Adrenal gland (tissue), 12 donors: ENCODE measurements around the gene BUB1B. TPM values are rescaled to one million over a fixed set of nuclear protein-coding genes. Genes with fewer than 3 reads are reported as not detected.

Experiments
- DNase-seq, 7 donors: peaks; one replicate each; pipeline ENCODE4 v3.0.0-alpha.2; 2019 to 2020
- H3K27ac ChIP-seq, 5 donors: fragments of 200-600 bp; sonication (generic) in 4 of 5; 1 replicate in 3 of 5; 2 replicates in 2 of 5; pipeline versions ENCODE4 v1.5.1 to v1.8.0; 2016 to 2020; ENCODE audit warnings: mild to moderate bottlenecking in 1 of 5
- H3K27me3 ChIP-seq: fragments of 200-600 bp; 2 replicates; pipeline ENCODE4 v1.8.0; 2021
- H3K36me3 ChIP-seq, 2 donors: fragments of 200-600 bp; replicated peaks in 1 of 2; 1 replicate in 1 of 2; 2 replicates in 1 of 2; pipeline versions ENCODE4 v1.5.1 to v1.8.0; 2018 to 2022
- H3K4me1 ChIP-seq, 2 donors: fragments of 200-600 bp; replicated peaks in 1 of 2; 1 replicate in 1 of 2; 2 replicates in 1 of 2; pipeline versions ENCODE4 v1.5.1 to v1.8.0; 2018 to 2021
- H3K4me3 ChIP-seq, 4 donors: fragments of 200-600 bp; sonication (generic) in 3 of 4; one replicate each; pipeline ENCODE4 v1.5.1; 2016 to 2018
- H3K9me3 ChIP-seq, 3 donors: fragments of 200-600 bp; sonication (generic) in 1 of 3; replicated peaks in 1 of 3; 1 replicate in 2 of 3; 2 replicates in 1 of 3; pipeline versions ENCODE4 v1.5.1 to v1.8.0; 2016 to 2021
- POLR2A ChIP-seq, 2 donors: fragments of 450-650 bp; IDR thresholded peaks; one replicate each; pipeline ENCODE4 v1.6.1; 2017; ENCODE audit warnings: antibody characterized with exemption in 2 of 2, mild to moderate bottlenecking in 2 of 2, moderate library complexity in 1 of 2
- WGBS, 4 donors: extraction: QIAGEN DNeasy Blood & Tissue Kit in 2 of 4; methylation state at CpG; one replicate each; pipeline versions ENCODE4 v1.1.5 to v1.1.7; 2013 to 2017; 5-methylcytosine and 5-hydroxymethylcytosine counted together
- intact Hi-C, 2 donors: fragments of 100-400 bp; cut with DNase I; formaldehyde crosslinking; loops; one replicate each; pipeline versions ENCODE4 v1.14.1 to v1.15.0; 2022 to 2023
- polyA plus RNA-seq, 3 donors: library from polyadenylated mRNA; stranded (reverse); fragments of 200-250 nt in 2 of 3; fragments of 350-450 nt in 1 of 3; fragmentation: Illumina TruSeq in 1 of 3; extraction: RNeasy Lipid Tissue Mini Kit (QIAGEN cat#74804) in 1 of 3; gene quantifications; one replicate each; pipeline ENCODE4 v1.2.3, GENCODE V29; 2013 to 2014
- total RNA-seq, 9 donors: library from RNA; depleted of rRNA in 4 of 9; stranded (reverse); fragments of >200 nt in 4 of 9; fragments of 120-200 nt in 1 of 9; fragmentation: NEBNext Ultra II Directional in 1 of 9; extraction: Animal tissue kit (Norgen Biotek cat#: 25700) in 1 of 9; gene quantifications; one replicate each; pipeline versions ENCODE4 v1.1.0 to v1.2.4, GENCODE V29; 2013 to 2023
- TF ChIP-seq, protein P1 (sequence below), 6 experiments: fragments of 450-650 bp in 4 of 6; fragments of 200-600 bp in 2 of 6; sonication (generic) in 1 of 6; IDR thresholded peaks; 1 replicate in 5 of 6; 2 replicates in 1 of 6; pipeline versions ENCODE4 v1.5.1 to v1.8.0; 2016 to 2021; ENCODE audit warnings: antibody characterized with exemption in 6 of 6, mild to moderate bottlenecking in 2 of 6, moderate library complexity in 1 of 6
- donor health status: healthy with polysubstance abuse.
- donor health status: Bipolar disorder and iron deficiency.
- donor health status: DM: yes; HTN: yes; CAD: no.
- donor health status: DM: no; HTN: no; CAD: no.
- donor health status: DM: no; HTN: no; CAD: no.
- donor health status: DM: yes; HTN: yes; CAD: no.

Gene BUB1B
- total and polyA plus RNA-seq, 12 donors: 0.81 to 13.7 (median 2.6) TPM

GRCh38 chr15:40229316-40229715 is 68.4 kb downstream of the BUB1B start:
- Histone ChIP-seq H3K4me1 (no peaks in the 10 kb centered on the region), H3K36me3 (no peaks in the 10 kb centered on the region), H3K9me3 (no peaks in the 10 kb centered on the region), H3K27me3 (no peaks in the 10 kb centered on the region), H3K4me3 (no peak overlapping the region), H3K27ac (no peak overlapping the region)
- TF ChIP-seq, protein P1, sequence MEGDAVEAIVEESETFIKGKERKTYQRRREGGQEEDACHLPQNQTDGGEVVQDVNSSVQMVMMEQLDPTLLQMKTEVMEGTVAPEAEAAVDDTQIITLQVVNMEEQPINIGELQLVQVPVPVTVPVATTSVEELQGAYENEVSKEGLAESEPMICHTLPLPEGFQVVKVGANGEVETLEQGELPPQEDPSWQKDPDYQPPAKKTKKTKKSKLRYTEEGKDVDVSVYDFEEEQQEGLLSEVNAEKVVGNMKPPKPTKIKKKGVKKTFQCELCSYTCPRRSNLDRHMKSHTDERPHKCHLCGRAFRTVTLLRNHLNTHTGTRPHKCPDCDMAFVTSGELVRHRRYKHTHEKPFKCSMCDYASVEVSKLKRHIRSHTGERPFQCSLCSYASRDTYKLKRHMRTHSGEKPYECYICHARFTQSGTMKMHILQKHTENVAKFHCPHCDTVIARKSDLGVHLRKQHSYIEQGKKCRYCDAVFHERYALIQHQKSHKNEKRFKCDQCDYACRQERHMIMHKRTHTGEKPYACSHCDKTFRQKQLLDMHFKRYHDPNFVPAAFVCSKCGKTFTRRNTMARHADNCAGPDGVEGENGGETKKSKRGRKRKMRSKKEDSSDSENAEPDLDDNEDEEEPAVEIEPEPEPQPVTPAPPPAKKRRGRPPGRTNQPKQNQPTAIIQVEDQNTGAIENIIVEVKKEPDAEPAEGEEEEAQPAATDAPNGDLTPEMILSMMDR (IDR thresholded peaks at IDR 0.05): no peak
- TF ChIP-seq POLR2A (IDR thresholded peaks at IDR 0.05): no peak
- intact Hi-C loops: no loop called here
- WGBS, 4 donors: 95 to 99% (median 96%) methylated on average over 5 of the region's 5 CpGs
- no peak for DNase-seq

- TF ChIP-seq POLR2A (IDR thresholded peaks at IDR 0.05): no peak
- TF ChIP-seq, protein P1 (IDR thresholded peaks at IDR 0.05): no peak
- Histone ChIP-seq H3K36me3 (no peaks in the 10 kb centered on the region), H3K4me3 (no peak overlapping the region), H3K4me1 (no peaks in the 10 kb centered on the region), H3K9me3 (no peaks in the 10 kb centered on the region), H3K27ac (no peak overlapping the region), H3K27me3 (no peaks in the 10 kb centered on the region)
- intact Hi-C loops: no loop called here
- WGBS, 4 donors: 94 to 98% (median 96%) methylated on average over 1 of the region's 1 CpG
- no peak for DNase-seq
Measured at GRCh38 chr15:40229956-40230355, 69.1 kb downstream of the BUB1B start.

- intact Hi-C loops: no loop called here
- Histone ChIP-seq H3K27me3 (no peaks in the 10 kb centered on the region), H3K9me3 (no peaks in the 10 kb centered on the region), H3K36me3 (no peaks in the 10 kb centered on the region), H3K4me3 (no peak overlapping the region), H3K27ac (no peak overlapping the region), H3K4me1 (no peaks in the 10 kb centered on the region)
- peak in 1 of 7 donors; percentile 46 for DNase-seq
- 69 to 83% (median 79%) methylated on average over 3 to 7 of the region's 7 CpGs for WGBS, 4 donors
- TF ChIP-seq, protein P1 (IDR thresholded peaks at IDR 0.05): no peak
- no peak for TF ChIP-seq POLR2A (IDR thresholded peaks at IDR 0.05)
Measured at GRCh38 chr15:40232625-40233070, 71.8 kb downstream of the BUB1B start.

- no peaks in the 10 kb centered on the region for H3K27me3 ChIP-seq
- intact Hi-C loops: no loop called here
- WGBS, 4 donors: 88 to 96% (median 94%) methylated on average over 8 to 11 of the region's 11 CpGs
- H3K9me3 ChIP-seq: no peaks in the 10 kb centered on the region
- peaks cover 0 to 3% of the 10 kb centered on the region in 2 donors for H3K4me1 ChIP-seq
- no peak overlapping the region for H3K4me3 ChIP-seq
- no peak overlapping the region for H3K27ac ChIP-seq
- H3K36me3 ChIP-seq: no peaks in the 10 kb centered on the region
- TF ChIP-seq, protein P1 (IDR thresholded peaks at IDR 0.05): no peak
- no peak for DNase-seq
Measured at GRCh38 chr15:40233727-40234577, 73.1 kb downstream of the BUB1B start.
